Nephron progenitor cell (in vitro differentiated cells): ENCODE results near the gene FAF2.

Source experiments
- DNase-seq: peaks from one replicate; pipeline ENCODE4 v3.0.0; 2021
- H3K27ac Mint-ChIP-seq: 2 replicates; pipeline ENCODE4 v1.8.0; 2021; ENCODE audit warnings: mild to moderate bottlenecking, moderate library complexity, mixed read lengths
- H3K27me3 Mint-ChIP-seq: 2 replicates; pipeline ENCODE4 v1.8.0; 2021; ENCODE audit warnings: mild to moderate bottlenecking, low read depth, mixed read lengths; ENCODE audit not compliant: poor library complexity
- H3K36me3 Mint-ChIP-seq: 2 replicates; pipeline ENCODE4 v1.8.0; 2021; ENCODE audit warnings: low read depth, mixed read lengths
- H3K4me1 Mint-ChIP-seq: 2 replicates; pipeline ENCODE4 v1.8.0; 2021; ENCODE audit warnings: mixed read lengths
- H3K4me3 Mint-ChIP-seq: 2 replicates; pipeline ENCODE4 v1.8.0; 2021; ENCODE audit warnings: mild to moderate bottlenecking, moderate library complexity, mixed read lengths
- H3K9me3 Mint-ChIP-seq: 2 replicates; pipeline ENCODE4 v1.8.0; 2021; ENCODE audit warnings: mild to moderate bottlenecking, moderate library complexity, mixed read lengths
- CTCF ChIP-seq: fragments of 200-600 bp; sonication (generic); IDR thresholded peaks from 2 replicates; pipeline ENCODE4 v1.5.0; 2021; ENCODE audit warnings: antibody characterized with exemption

The FAF2 gene

GRCh38 chr5:176534640-176535039 is 86.5 kb downstream of the FAF2 start:
- DNase-seq, result no peak
- Mint-ChIP-seq H3K36me3 (no peaks in the 10 kb centered on the region), H3K4me3 (peak overlapping the region; percentile 99), H3K27ac (peak overlapping the region; percentile 46), H3K9me3 (no peaks in the 10 kb centered on the region), H3K27me3 (peaks cover 2% of the 10 kb centered on the region), H3K4me1 (peaks cover 47% of the 10 kb centered on the region)
- TF ChIP-seq CTCF, result no peak

- Mint-ChIP-seq H3K36me3 (no peaks in the 10 kb centered on the region), H3K4me1 (peaks cover 53% of the 10 kb centered on the region), H3K9me3 (no peaks in the 10 kb centered on the region), H3K4me3 (peak overlapping the region; percentile 99), H3K27me3 (peaks cover 2% of the 10 kb centered on the region), H3K27ac (peak overlapping the region; percentile 98)
- TF ChIP-seq CTCF, result no peak
- DNase-seq, result no peak
These were observed 87.0 kb downstream of the FAF2 start for GRCh38 chr5:176535101-176535663.

GRCh38 chr5:176535664-176536131 is 87.5 kb downstream of the FAF2 start:
- H3K36me3 Mint-ChIP-seq, result no peaks in the 10 kb centered on the region
- H3K4me3 Mint-ChIP-seq, result peak overlapping the region; percentile 99
- TF ChIP-seq CTCF, result no peak
- no peak for DNase-seq
- H3K4me1 Mint-ChIP-seq, result peaks cover 58% of the 10 kb centered on the region
- peak overlapping the region; percentile 98 for H3K27ac Mint-ChIP-seq
- no peaks in the 10 kb centered on the region for H3K9me3 Mint-ChIP-seq
- H3K27me3 Mint-ChIP-seq, result peaks cover 2% of the 10 kb centered on the region

GRCh38 chr5:176536132-176536901 is 88.1 kb downstream of the FAF2 start:
- Mint-ChIP-seq H3K27me3 (peaks cover 2% of the 10 kb centered on the region), H3K4me3 (peak overlapping the region; percentile 99), H3K27ac (peak overlapping the region; percentile 98), H3K9me3 (no peaks in the 10 kb centered on the region), H3K4me1 (peaks cover 64% of the 10 kb centered on the region), H3K36me3 (no peaks in the 10 kb centered on the region)
- peak; percentile 72 for DNase-seq
- TF ChIP-seq CTCF, result no peak

- Mint-ChIP-seq H3K9me3 (no peaks in the 10 kb centered on the region), H3K27ac (peak within 1 kb of the TSS; percentile 100)
- TF ChIP-seq CTCF, result no peak
These were observed 88.8 kb downstream of the FAF2 start, which contains the start of gene RNF44 for GRCh38 chr5:176536902-176537553. RNF44 (minus strand) TSS chr5:176537402; CDS start chr5:176532472, 4,930 bp downstream.

More at GRCh38 chr5:176536902-176537553, 88.8 kb downstream of the FAF2 start, which contains the start of gene RNF44:
- Mint-ChIP-seq H3K4me1 (peaks cover 71% of the 10 kb centered on the region), H3K36me3 (no peaks in the 10 kb centered on the region), H3K27me3 (peaks cover 2% of the 10 kb centered on the region), H3K4me3 (peak within 1 kb of the TSS; percentile 99)
- peak; percentile 99 for DNase-seq
